ENCODE results near the gene BZW2. TPM values are rescaled to one million over a fixed set of nuclear protein-coding genes. Genes with fewer than 3 reads are reported as not detected.

Gene BZW2
- total RNA-seq, 1 donor from 2014 or later: 72.7 TPM

GRCh38 chr7:16739863-16740622, 94.1 kb downstream of the BZW2 start:
- no peak overlapping the region for H3K4me3 Mint-ChIP-seq (ENCODE audit: low read depth)
- TF ChIP-seq, protein P1, sequence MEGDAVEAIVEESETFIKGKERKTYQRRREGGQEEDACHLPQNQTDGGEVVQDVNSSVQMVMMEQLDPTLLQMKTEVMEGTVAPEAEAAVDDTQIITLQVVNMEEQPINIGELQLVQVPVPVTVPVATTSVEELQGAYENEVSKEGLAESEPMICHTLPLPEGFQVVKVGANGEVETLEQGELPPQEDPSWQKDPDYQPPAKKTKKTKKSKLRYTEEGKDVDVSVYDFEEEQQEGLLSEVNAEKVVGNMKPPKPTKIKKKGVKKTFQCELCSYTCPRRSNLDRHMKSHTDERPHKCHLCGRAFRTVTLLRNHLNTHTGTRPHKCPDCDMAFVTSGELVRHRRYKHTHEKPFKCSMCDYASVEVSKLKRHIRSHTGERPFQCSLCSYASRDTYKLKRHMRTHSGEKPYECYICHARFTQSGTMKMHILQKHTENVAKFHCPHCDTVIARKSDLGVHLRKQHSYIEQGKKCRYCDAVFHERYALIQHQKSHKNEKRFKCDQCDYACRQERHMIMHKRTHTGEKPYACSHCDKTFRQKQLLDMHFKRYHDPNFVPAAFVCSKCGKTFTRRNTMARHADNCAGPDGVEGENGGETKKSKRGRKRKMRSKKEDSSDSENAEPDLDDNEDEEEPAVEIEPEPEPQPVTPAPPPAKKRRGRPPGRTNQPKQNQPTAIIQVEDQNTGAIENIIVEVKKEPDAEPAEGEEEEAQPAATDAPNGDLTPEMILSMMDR (IDR thresholded peaks at IDR 0.05; ENCODE audit: unreplicated experiment): no peak
- H3K9me3 Mint-ChIP-seq (ENCODE audit: low read depth): no peaks in the 10 kb centered on the region
- H3K4me1 Mint-ChIP-seq (ENCODE audit: low read depth): peaks cover 12% of the 10 kb centered on the region
- H3K27ac Mint-ChIP-seq: no peak overlapping the region
- no peaks in the 10 kb centered on the region for H3K36me3 Mint-ChIP-seq (ENCODE audit: insufficient read depth)
- DNase-seq (ENCODE audit: low spot score, unreplicated experiment): no peak
- H3K27me3 Mint-ChIP-seq: no peaks in the 10 kb centered on the region

- TF ChIP-seq, protein P1 (IDR thresholded peaks at IDR 0.05; ENCODE audit: unreplicated experiment): no peak
- H3K27ac Mint-ChIP-seq: no peak overlapping the region
- DNase-seq (ENCODE audit: low spot score, unreplicated experiment): no peak
- no peaks in the 10 kb centered on the region for H3K36me3 Mint-ChIP-seq (ENCODE audit: insufficient read depth)
- H3K9me3 Mint-ChIP-seq (ENCODE audit: low read depth): no peaks in the 10 kb centered on the region
- no peak overlapping the region for H3K4me3 Mint-ChIP-seq (ENCODE audit: low read depth)
- peaks cover 9% of the 10 kb centered on the region for H3K4me1 Mint-ChIP-seq (ENCODE audit: low read depth)
- no peaks in the 10 kb centered on the region for H3K27me3 Mint-ChIP-seq
These were observed 94.6 kb downstream of the BZW2 start for GRCh38 chr7:16740623-16740953.

DNA sequence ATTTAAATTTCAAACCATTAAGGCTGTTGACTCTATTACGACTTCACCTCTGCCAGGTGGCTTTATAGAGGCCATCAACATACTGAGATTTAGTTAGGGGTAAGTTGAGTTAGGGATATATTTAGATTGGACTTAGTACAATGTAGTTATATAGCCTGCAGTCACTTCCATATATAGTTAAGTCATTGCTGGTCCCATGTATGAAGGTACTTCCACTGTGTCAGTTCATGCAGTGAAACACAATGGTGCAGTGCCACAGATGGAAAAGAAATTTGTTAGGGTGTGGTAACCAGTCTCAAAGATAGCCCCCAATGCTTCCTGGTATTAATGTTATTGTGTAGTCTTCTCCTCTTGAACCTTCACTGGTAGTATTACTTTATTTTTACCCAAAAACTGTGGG, 95.0 kb downstream of the BZW2 start:
- H3K27ac Mint-ChIP-seq: no peak overlapping the region
- no peak overlapping the region for H3K4me3 Mint-ChIP-seq (ENCODE audit: low read depth)
- TF ChIP-seq, protein P1 (IDR thresholded peaks at IDR 0.05; ENCODE audit: unreplicated experiment): no peak
- no peaks in the 10 kb centered on the region for H3K9me3 Mint-ChIP-seq (ENCODE audit: low read depth)
- DNase-seq (ENCODE audit: low spot score, unreplicated experiment): no peak
- no peaks in the 10 kb centered on the region for H3K27me3 Mint-ChIP-seq
- no peaks in the 10 kb centered on the region for H3K36me3 Mint-ChIP-seq (ENCODE audit: insufficient read depth)
- peaks cover 9% of the 10 kb centered on the region for H3K4me1 Mint-ChIP-seq (ENCODE audit: low read depth)

DNA sequence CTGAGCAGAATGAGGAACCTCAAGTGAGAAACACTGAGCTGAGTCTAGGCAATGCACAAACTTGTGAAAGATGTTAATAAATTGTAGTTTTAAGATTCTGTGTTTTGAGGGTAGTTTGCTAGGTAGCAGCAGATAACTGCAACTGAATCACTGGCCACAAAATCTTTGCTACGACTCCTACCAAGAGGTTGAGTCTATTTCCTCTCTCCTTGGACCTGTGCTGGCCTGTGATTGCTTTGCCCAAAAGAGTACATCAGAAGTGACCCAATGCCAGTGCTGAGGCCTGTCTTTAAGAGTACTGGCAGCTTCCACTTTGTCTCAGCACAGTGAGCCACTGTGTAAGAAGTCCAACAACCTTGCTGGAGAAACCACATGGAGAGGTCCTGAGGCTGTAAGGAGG, 95.7 kb downstream of the BZW2 start:
- TF ChIP-seq, protein P1 (IDR thresholded peaks at IDR 0.05; ENCODE audit: unreplicated experiment): no peak
- H3K4me1 Mint-ChIP-seq (ENCODE audit: low read depth): peaks cover 9% of the 10 kb centered on the region
- DNase-seq (ENCODE audit: low spot score, unreplicated experiment): no peak
- H3K36me3 Mint-ChIP-seq (ENCODE audit: insufficient read depth): no peaks in the 10 kb centered on the region
- H3K27ac Mint-ChIP-seq: no peak overlapping the region
- no peaks in the 10 kb centered on the region for H3K9me3 Mint-ChIP-seq (ENCODE audit: low read depth)
- H3K27me3 Mint-ChIP-seq: no peaks in the 10 kb centered on the region
- H3K4me3 Mint-ChIP-seq (ENCODE audit: low read depth): no peak overlapping the region

DNA sequence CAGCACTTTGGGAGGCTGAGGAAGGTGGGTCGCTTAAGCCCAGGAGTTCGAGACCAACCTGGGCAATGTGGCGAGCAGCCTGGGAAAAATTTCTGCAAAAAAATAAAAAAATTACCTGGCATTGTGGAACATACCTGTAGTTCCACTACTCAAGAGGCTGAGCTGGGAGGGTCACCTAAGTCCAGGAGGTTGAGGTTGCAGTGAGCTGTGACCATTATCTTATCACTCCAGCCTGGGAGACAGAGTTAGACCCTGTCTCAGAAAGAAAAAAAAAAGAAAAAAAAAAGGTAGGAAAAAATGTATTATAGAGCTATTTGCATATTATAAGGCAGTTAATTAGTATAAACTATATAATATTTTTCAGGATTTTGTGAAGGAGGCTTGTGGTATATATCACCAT, 96.6 kb downstream of the BZW2 start:
- H3K9me3 Mint-ChIP-seq (ENCODE audit: low read depth): no peaks in the 10 kb centered on the region
- TF ChIP-seq, protein P1 (IDR thresholded peaks at IDR 0.05; ENCODE audit: unreplicated experiment): no peak
- no peak overlapping the region for H3K4me3 Mint-ChIP-seq (ENCODE audit: low read depth)
- no peak for DNase-seq (ENCODE audit: low spot score, unreplicated experiment)
- peaks cover 9% of the 10 kb centered on the region for H3K4me1 Mint-ChIP-seq (ENCODE audit: low read depth)
- no peak overlapping the region for H3K27ac Mint-ChIP-seq
- no peaks in the 10 kb centered on the region for H3K36me3 Mint-ChIP-seq (ENCODE audit: insufficient read depth)
- H3K27me3 Mint-ChIP-seq: no peaks in the 10 kb centered on the region
